HEK293T (cell line): Measurements from ENCODE around the gene GUSB.

Experiments used
- CTCF ChIA-PET: fragments of 350-600 bp; formaldehyde crosslinking; extraction: SDS; loops from one replicate; lab custom pipeline; 2021; ENCODE audit warnings: antibody characterized with exemption, inconsistent platforms; lab: Yijun Ruan, JAX
- POLR2A ChIA-PET: fragments of 350-600 bp; formaldehyde crosslinking; extraction: SDS; loops from one replicate; lab custom pipeline; 2020; ENCODE audit warnings: antibody characterized with exemption, inconsistent platforms; lab: Yijun Ruan, JAX
- DNase-seq: peaks from one replicate; pipeline ENCODE4 v3.0.0; 2012; ENCODE audit warnings: mixed read lengths; ENCODE audit errors: extremely low spot score
- ARNT ChIP-seq: fragments of 450-650 bp; IDR thresholded peaks from 2 replicates; pipeline ENCODE4 v1.6.1; 2017; ENCODE audit warnings: mild to moderate bottlenecking
- BHLHE40 ChIP-seq: fragments of 450-650 bp; IDR thresholded peaks from 2 replicates; pipeline ENCODE4 v1.6.1; 2016; ENCODE audit warnings: mild to moderate bottlenecking, moderate library complexity, borderline replicate concordance
- CTBP1 ChIP-seq: fragments of 450-650 bp; IDR thresholded peaks from 2 replicates; pipeline ENCODE4 v1.6.1; 2016; ENCODE audit warnings: borderline replicate concordance
- ELF4 ChIP-seq: fragments of 450-650 bp; IDR thresholded peaks from 2 replicates; pipeline ENCODE4 v1.6.1; 2017; ENCODE audit warnings: antibody characterized with exemption
- FOXA1 ChIP-seq: fragments of 450-650 bp; IDR thresholded peaks from 2 replicates; pipeline ENCODE4 v1.6.1; 2016; ENCODE audit warnings: mild to moderate bottlenecking
- FOXK2 ChIP-seq: fragments of 450-650 bp; IDR thresholded peaks from 2 replicates; pipeline ENCODE4 v1.6.1; 2016; ENCODE audit warnings: mild to moderate bottlenecking
- FOXM1 ChIP-seq: fragments of 450-650 bp; IDR thresholded peaks from 2 replicates; pipeline ENCODE4 v1.6.1; 2017; ENCODE audit warnings: mild to moderate bottlenecking, borderline replicate concordance
- HDGF ChIP-seq: fragments of 450-650 bp; IDR thresholded peaks from 2 replicates; pipeline ENCODE4 v1.6.1; 2017; ENCODE audit warnings: antibody characterized with exemption, borderline replicate concordance
- L3MBTL2 ChIP-seq: fragments of 450-650 bp; conservative IDR thresholded peaks from 2 replicates; pipeline ENCODE4 v1.6.1; 2016; ENCODE audit warnings: mild to moderate bottlenecking
- LEF1 ChIP-seq: fragments of 450-650 bp; IDR thresholded peaks from 2 replicates; pipeline ENCODE4 v1.6.1; 2017; ENCODE audit warnings: mild to moderate bottlenecking, borderline replicate concordance
- NFRKB ChIP-seq: fragments of 450-650 bp; IDR thresholded peaks from 2 replicates; pipeline ENCODE4 v1.6.1; 2016; ENCODE audit warnings: mild to moderate bottlenecking, moderate library complexity
- SP1 ChIP-seq: fragments of 450-650 bp; IDR thresholded peaks from 2 replicates; pipeline ENCODE4 v1.6.1; 2017
- SUZ12 ChIP-seq: fragments of 450-650 bp; IDR thresholded peaks from 2 replicates; pipeline ENCODE4 v1.6.1; 2016; ENCODE audit warnings: mild to moderate bottlenecking
- TARDBP ChIP-seq: fragments of 450-650 bp; IDR thresholded peaks from 2 replicates; pipeline ENCODE4 v1.6.1; 2016
- ZNF384 ChIP-seq: fragments of 450-650 bp; IDR thresholded peaks from 2 replicates; pipeline ENCODE4 v1.6.1; 2016
- TF ChIP-seq, protein P1 (sequence below): fragments of 450-650 bp; IDR thresholded peaks from 2 replicates; pipeline ENCODE4 v1.6.1; 2016

Gene GUSB

DNA sequence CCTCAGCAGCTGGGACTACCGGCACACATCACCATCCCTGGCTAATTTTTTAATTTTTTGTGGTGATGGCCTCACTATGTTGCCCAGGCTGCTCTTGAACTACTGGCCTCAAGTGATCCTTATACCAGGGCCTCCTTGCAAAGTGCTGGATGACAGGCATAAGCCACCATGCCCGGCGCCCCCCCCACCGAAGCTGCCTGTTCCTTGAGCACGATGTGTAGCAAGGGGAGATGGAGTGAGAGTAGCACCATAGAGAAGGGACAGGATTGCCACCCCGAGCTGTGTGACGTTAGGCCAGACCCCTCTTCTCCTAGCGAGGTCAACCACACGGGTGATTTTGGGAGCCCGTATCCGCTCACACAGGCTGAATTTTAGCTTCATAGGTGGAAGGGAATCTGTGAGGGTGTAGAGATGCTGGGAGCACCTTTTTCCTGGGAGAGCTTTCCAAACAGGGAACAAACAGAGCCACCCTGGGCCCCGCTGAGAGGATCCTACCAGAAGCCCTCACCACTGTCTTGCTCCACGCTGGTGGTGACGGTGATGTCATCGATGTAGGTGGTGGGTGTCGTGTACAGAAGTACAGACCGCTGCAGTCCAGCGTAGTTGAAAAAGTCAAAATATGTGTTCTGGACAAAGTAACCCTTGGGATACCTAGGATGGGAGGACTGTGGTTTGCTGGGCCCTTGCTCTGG is 3.0 kb downstream of the GUSB start:
- CTCF ChIA-PET, result no interaction called here

DNA sequence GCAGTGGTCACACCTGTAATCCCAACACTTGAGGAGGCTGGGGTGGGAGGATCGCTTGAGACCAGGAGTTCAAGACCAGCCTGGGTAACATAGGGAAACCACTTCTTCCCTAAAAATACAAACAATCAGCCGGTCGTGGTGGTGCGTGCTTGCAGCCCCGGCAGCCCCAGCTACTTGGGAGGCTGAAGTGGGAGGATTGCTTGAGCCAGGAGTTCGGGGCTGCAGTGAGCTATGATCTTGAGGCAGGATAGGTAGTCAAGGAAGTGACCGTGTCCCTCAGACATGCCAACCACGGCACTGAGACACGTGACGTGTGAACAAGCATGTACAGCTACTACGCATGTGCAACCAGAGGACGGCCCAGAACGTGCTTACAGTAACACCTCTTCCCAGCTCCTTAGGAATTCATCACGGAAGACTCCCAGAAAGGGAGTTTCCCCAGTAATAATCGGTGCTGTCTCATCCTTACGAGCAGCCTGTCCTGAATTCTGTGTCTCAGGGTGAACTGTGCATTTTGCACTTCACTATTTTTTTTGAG is 5.3 kb downstream of the GUSB start:
- ChIA-PET CTCF (no interaction called here), POLR2A (no interaction called here)
- no peak for DNase-seq
- TF ChIP-seq CTBP1 (no peak), HDGF (no peak), LEF1 (no peak), FOXK2 (no peak), SUZ12 (no peak), ZNF384 (no peak), NFRKB (no peak), ELF4 (no peak), FOXM1 (no peak), SP1 (no peak), L3MBTL2 (no peak), FOXA1 (no peak), BHLHE40 (no peak), ARNT (no peak), TARDBP (no peak)
- TF ChIP-seq, protein P1, sequence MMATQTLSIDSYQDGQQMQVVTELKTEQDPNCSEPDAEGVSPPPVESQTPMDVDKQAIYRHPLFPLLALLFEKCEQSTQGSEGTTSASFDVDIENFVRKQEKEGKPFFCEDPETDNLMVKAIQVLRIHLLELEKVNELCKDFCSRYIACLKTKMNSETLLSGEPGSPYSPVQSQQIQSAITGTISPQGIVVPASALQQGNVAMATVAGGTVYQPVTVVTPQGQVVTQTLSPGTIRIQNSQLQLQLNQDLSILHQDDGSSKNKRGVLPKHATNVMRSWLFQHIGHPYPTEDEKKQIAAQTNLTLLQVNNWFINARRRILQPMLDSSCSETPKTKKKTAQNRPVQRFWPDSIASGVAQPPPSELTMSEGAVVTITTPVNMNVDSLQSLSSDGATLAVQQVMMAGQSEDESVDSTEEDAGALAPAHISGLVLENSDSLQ, result no peak

More for the DNA sequence above, 3.0 kb downstream of the GUSB start:
- DNase-seq, result no peak
- POLR2A ChIA-PET, result no interaction called here
- no peak for TF ChIP-seq ARNT
- TF ChIP-seq FOXK2, result no peak
- TF ChIP-seq ZNF384, result no peak
- TF ChIP-seq LEF1, result no peak
- no peak for TF ChIP-seq FOXA1
- TF ChIP-seq SUZ12, result no peak
- no peak for TF ChIP-seq NFRKB
- TF ChIP-seq TARDBP, result no peak
- no peak for TF ChIP-seq CTBP1
- no peak for TF ChIP-seq BHLHE40
- no peak for TF ChIP-seq HDGF
- no peak for TF ChIP-seq FOXM1
- no peak for TF ChIP-seq ELF4
- TF ChIP-seq SP1, result no peak

DNA sequence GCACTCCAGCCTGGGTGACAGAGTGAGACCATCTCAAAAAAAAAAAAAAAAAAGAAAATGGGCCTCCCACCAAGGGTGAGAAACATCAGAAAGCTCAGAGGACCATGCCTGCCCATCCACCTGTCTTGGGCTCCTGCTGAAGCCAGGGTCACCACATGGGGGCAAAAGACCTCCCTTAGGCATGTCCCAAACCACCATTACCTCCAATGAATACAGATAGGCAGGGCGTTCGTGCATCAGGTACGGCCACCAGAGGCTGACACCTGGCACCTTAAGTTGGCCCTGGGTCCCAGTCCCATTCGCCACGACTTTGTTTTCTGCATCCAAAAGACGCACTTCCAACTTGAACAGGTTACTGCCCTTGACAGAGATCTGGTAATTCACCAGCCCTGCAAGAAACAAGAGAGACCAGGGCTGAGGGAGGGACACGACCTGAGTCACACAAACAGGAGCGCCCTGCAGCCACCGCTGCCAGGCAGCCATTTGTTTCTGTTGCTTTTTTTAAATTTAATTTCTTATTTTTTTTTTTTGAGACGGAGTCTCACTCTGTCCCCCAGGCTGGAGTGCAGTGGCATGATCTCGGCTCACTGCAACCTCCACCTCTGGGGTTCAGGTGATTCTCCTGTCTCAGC is 6.1 kb downstream of the GUSB start:
- ChIA-PET CTCF (no interaction called here), POLR2A (no interaction called here)
- TF ChIP-seq FOXK2 (no peak), HDGF (no peak), ZNF384 (no peak), CTBP1 (no peak), BHLHE40 (no peak), SP1 (no peak), TARDBP (no peak), L3MBTL2 (no peak), ELF4 (no peak), FOXM1 (no peak), NFRKB (no peak), ARNT (no peak), FOXA1 (no peak)
- TF ChIP-seq, protein P1, result no peak
- DNase-seq, result no peak

DNA sequence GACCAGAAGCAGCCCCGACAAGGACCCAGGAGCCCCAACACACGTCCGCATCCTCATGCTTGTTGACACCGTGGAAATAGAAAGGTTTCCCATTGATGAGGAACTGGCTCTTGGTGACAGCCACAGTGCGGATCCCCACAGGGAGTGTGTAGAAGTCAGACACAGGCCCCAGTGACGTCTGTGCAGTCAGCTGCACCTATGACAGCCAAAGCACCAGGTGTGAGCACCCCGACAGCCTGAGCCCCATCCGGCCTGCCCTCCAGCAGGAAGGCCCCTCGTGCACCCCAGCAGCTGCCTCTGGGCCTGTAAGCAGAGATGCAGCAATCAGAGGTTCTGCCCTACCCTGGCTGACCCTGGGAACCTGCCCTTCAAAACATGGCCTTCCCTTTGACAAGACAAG is 7.1 kb downstream of the GUSB start:
- no peak for DNase-seq
- ChIA-PET CTCF (no interaction called here), POLR2A (no interaction called here)
- TF ChIP-seq FOXK2 (no peak), TARDBP (no peak), LEF1 (no peak), SP1 (no peak), BHLHE40 (no peak), L3MBTL2 (no peak)
- TF ChIP-seq, protein P1, result no peak

DNA sequence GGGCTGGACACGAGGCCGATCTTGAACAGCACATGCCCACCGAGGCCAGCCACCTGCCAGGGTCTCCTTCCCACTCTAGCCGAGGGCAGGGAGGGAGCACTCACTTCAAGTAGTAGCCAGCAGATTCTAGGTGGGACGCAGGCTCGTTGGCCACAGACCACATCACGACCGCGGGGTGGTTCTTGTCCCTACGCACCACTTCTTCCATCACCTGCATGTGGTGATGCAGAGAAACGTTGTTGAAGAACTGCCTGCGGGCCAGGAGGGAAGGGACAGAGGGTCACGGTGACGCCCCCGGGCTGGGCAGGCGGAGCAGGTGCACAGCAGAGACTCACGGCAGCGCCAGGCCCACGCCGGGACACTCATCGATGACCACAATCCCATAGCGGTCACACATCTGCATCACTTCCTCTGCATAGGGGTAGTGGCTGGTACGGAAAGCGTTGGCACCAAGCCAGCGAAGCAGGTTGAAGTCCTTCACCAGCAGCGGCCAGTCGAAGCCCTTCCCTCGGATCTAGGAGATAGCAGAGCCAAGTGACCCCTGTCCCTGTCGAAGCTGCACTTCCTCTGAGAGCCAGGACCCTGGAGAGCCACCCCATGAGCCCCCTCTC is 7.7 kb downstream of the GUSB start:
- CTCF ChIA-PET, result no interaction called here
- POLR2A ChIA-PET, result no interaction called here
- no peak for DNase-seq
- TF ChIP-seq, protein P1, result no peak
- no peak for TF ChIP-seq FOXK2
- TF ChIP-seq CTBP1, result no peak
